GM19193 (cell line): Measurements from ENCODE around the gene TARS2.

Experiments
- POLR2A ChIP-seq: IDR thresholded peaks from 4 replicates; pipeline ENCODE4 v1.6.1; 2011; ENCODE audit not compliant: insufficient read depth, insufficient read length; ENCODE audit errors: extremely low read depth

The TARS2 gene

DNA sequence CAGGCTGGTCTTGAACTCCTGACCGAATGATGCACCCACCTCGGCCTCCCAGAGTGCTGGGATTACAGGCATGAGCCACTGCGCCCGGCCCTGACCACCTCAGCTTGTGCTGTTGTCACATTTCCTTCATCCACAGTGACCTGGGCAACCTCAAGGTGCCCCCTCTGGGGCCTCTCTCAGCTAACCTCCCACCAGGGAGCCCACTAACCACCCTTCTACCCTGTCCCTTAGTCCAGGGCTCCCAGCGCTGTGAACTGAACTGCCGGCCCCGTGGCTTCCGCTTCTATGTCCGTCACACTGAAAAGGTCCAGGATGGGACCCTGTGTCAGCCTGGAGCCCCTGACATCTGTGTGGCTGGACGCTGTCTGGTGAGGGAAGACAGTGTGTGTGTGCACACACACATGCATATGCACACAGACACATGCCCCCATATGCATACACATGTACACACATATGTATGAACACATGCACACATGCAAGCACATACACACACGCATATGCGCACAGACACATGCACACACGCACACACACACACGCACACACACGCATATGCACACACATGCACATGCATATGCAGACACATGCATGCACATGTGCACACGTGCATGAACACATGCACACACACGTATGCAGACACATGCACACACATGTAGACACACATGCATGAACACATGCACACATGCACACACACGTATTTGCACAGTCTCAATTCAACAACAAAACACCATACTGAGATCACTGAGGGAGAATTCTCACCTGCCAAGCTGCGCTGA, 68.2 kb downstream of the TARS2 start:
- no peak for TF ChIP-seq POLR2A

DNA sequence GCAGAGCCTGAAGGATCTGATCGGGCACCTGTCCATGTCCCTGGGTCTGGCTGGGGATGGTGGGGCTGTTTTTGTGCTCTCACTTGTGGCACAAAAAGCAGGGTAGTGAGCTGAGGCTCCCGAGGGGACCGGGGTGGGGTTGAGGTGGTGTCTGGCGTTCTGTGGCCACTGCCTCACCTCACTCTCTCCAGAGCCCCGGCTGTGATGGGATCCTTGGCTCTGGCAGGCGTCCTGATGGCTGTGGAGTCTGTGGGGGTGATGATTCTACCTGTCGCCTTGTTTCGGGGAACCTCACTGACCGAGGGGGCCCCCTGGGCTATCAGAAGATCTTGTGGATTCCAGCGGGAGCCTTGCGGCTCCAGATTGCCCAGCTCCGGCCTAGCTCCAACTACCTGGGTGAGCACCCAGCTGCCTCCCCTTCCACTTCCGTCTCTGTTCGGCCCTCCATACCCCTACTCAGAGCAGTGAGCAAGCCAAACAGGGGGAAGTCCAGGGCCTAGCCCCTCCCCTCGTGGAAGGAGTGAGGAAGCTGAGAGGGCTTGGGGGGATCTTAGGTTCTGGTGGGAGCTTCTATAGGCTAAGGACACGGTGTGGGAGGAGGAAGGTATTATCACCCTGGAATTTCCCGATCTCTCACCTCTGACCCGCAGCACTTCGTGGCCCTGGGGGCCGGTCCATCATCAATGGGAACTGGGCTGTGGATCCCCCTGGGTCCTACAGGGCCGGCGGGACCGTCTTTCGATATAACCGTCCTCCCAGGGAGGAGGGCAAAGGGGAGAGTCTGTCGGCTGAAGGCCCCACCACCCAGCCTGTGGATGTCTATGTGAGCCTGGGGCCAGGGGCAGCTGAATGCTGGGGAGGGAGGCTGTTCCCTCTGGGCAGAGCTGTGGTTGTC, 69.0 kb downstream of the TARS2 start:
- TF ChIP-seq POLR2A = no peak

DNA sequence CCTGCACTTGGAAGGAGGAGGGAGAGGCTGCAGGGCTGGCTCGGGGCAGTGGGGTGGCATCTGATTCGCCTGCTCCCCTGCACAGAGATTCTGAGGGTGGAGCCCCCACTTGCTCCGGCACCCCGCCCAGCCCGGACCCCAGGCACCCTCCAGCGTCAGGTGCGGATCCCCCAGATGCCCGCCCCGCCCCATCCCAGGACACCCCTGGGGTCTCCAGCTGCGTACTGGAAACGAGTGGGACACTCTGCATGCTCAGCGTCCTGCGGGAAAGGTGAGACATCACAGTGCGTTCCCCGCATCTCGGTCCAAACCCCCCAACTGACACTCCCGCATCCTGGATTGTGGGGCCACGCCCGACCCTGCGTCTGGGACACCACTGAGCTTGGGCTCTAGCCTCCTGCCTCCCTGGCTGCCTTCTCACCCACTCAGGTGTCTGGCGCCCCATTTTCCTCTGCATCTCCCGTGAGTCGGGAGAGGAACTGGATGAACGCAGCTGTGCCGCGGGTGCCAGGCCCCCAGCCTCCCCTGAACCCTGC, 69.9 kb downstream of the TARS2 start:
- no peak for TF ChIP-seq POLR2A
